Measurements from ENCODE around the gene ARID2. TPM values are rescaled to one million over a fixed set of nuclear protein-coding genes. Genes with fewer than 3 reads are reported as not detected.

ARID2 gene
- polyA plus RNA-seq, 2 of the 4 experiments (the other 2 are of a cell fraction): 8.7 to 37.7 TPM

DNA sequence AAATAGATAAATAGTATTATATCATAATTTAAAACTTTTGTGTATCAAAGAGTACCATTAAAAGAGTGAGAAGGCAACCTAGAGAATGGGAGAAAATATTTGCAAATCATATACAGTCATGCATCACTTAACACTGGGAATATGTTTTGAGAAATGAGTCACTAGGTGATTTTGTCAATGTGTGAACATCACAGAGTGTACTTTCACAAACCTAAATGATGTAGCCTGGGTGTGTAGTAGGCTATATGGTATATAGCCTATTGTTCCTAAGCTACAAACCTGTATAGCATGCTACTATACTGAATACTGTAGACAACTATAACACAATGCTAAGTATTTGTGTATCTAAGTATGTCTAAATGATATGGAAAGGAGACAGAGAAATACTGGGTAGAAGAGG, 48.0 kb upstream of the ARID2 start:
- Histone ChIP-seq H3K27ac (no peak overlapping the region), H3K4me1 (no peaks in the 10 kb centered on the region), H3K4me2 (no peak overlapping the region), H3K9me3 (no peaks in the 10 kb centered on the region), H3K4me3 (no peak overlapping the region)
- CTCF ChIA-PET: no interaction called here
- POLR2A ChIA-PET: no interaction called here
- ATAC-seq (no peak), FAIRE-seq (peak; percentile 7), DNase-seq (ENCODE audit: low read depth in 1 of 2, low spot score in 1 of 2) (no peak)
- TF ChIP-seq EHF (CRISPR knock-in tag; IDR thresholded peaks at IDR 0.05) (no peak), RNF2 (IDR thresholded peaks at IDR 0.05; ENCODE audit: borderline replicate concordance, low read depth) (no peak), ZSCAN20 (CRISPR knock-in tag; IDR thresholded peaks at IDR 0.05) (no peak), TFCP2L1 (CRISPR knock-in tag; IDR thresholded peaks at IDR 0.05) (no peak), FOSB (CRISPR knock-in tag; IDR thresholded peaks at IDR 0.05) (no peak), KDM1A (IDR thresholded peaks at IDR 0.05; ENCODE audit: low read depth) (no peak)

DNA sequence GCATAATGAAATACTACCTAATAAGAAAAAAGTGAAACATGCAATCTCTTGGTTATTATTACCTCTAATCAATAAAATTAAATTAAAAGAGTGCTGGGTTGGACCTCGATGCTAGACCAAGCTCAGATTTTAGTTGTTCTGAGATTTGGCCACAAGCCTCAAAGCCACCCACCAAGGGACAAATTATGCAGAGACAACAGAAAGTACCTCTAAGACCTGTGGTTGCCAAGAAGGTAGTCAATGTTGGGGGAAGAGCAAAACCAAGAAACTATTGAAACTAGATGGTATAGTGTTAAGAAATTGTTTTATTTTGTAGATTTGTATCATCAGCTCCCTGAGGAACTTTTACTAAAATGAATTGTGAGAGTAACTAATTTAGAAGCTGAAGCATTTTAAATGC, 43.8 kb upstream of the ARID2 start:
- DNase-seq (ENCODE audit: low read depth in 1 of 2, low spot score in 1 of 2) (no peak), ATAC-seq (no peak), FAIRE-seq (no peak)
- Histone ChIP-seq H3K9me3 (no peaks in the 10 kb centered on the region), H3K4me2 (no peak overlapping the region), H3K4me1 (no peaks in the 10 kb centered on the region), H3K27ac (no peak overlapping the region), H3K4me3 (no peak overlapping the region)
- CTCF ChIA-PET: interaction anchor here (1.3 to 1.6 kb wide), 2 partner anchors 20 to 142 kb away, joined by 3 to 4 read pairs; no protein-coding TSS in a partner anchor
- POLR2A ChIA-PET: no interaction called here
- TF ChIP-seq NPAS2 (CRISPR knock-in tag; IDR thresholded peaks at IDR 0.05; ENCODE audit: borderline replicate concordance) (no peak), JUNB (IDR thresholded peaks at IDR 0.05) (no peak), HDAC2 (IDR thresholded peaks at IDR 0.05) (no peak), SREBF2 (IDR thresholded peaks at IDR 0.05) (no peak), RAD21 (conservative IDR thresholded peaks at IDR 0.05 in 1 of 2, IDR thresholded peaks at IDR 0.05 in 1 of 2) (no peak)
- TF ChIP-seq, protein P1, sequence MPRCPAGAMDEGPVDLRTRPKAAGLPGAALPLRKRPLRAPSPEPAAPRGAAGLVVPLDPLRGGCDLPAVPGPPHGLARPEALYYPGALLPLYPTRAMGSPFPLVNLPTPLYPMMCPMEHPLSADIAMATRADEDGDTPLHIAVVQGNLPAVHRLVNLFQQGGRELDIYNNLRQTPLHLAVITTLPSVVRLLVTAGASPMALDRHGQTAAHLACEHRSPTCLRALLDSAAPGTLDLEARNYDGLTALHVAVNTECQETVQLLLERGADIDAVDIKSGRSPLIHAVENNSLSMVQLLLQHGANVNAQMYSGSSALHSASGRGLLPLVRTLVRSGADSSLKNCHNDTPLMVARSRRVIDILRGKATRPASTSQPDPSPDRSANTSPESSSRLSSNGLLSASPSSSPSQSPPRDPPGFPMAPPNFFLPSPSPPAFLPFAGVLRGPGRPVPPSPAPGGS (IDR thresholded peaks at IDR 0.05): no peak
- WGBS (ENCODE audit: missing lambda C conversion rate): 3% methylated on average over 1 of the region's 1 CpG

DNA sequence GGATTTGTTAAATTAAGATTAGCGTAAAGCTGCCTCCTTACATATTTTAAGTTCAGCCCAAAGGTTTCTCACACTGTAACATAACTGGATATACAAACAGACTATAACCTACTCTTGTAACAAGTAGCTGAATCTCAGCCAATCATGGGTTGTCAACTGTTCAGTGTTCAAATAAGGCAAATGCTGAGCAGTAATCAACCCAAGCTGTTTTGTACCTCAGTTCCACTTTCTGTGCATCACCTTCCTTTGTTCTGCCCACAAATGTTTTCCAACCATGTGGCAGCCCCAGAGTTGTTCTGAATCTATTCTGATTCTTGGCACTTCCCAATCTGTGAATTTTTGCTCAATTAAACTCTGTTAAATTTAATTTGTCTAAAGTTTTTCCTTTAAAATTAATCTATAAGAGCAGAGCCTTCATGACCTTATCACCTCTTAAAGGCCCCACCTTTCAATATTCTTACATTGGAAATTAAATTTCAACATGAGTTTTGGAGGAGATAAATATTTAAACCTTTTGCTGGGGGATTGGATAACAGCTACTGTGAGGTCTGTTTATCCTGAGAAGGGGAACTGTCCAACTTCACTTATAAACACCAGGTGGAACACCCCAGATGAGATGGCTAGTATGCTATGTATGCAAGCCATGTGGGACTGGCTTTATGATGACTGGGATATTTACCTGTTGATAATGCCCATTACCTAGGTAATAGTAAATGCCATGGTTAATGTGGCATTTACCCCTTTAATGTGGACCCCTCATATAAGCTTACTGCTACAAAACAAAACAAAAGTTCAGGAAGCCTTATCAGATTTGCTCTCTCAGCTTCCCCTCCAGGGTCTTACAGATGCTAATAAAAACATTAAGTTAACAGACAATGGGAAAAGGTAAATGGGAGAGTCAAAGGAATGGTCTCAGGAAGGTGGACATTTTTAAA, 42.2 kb upstream of the ARID2 start:
- no peak for FAIRE-seq
- no peak overlapping the region for H3K27ac ChIP-seq
- POLR2A ChIA-PET: no interaction called here

More for the DNA sequence above, 42.2 kb upstream of the ARID2 start:
- Histone ChIP-seq H3K4me3 (no peak overlapping the region), H3K9me3 (no peaks in the 10 kb centered on the region), H3K4me1 (no peaks in the 10 kb centered on the region), H3K4me2 (no peak overlapping the region)
- ATAC-seq (no peak), DNase-seq (ENCODE audit: low read depth in 1 of 2, low spot score in 1 of 2) (no peak)
- WGBS (ENCODE audit: missing lambda C conversion rate): 89% methylated on average over 1 of the region's 1 CpG
- TF ChIP-seq CEBPB (IDR thresholded peaks at IDR 0.05): no peak
- no peak for TF ChIP-seq RAD21 (conservative IDR thresholded peaks at IDR 0.05 in 1 of 2, IDR thresholded peaks at IDR 0.05 in 1 of 2)
- TF ChIP-seq, protein P2, sequence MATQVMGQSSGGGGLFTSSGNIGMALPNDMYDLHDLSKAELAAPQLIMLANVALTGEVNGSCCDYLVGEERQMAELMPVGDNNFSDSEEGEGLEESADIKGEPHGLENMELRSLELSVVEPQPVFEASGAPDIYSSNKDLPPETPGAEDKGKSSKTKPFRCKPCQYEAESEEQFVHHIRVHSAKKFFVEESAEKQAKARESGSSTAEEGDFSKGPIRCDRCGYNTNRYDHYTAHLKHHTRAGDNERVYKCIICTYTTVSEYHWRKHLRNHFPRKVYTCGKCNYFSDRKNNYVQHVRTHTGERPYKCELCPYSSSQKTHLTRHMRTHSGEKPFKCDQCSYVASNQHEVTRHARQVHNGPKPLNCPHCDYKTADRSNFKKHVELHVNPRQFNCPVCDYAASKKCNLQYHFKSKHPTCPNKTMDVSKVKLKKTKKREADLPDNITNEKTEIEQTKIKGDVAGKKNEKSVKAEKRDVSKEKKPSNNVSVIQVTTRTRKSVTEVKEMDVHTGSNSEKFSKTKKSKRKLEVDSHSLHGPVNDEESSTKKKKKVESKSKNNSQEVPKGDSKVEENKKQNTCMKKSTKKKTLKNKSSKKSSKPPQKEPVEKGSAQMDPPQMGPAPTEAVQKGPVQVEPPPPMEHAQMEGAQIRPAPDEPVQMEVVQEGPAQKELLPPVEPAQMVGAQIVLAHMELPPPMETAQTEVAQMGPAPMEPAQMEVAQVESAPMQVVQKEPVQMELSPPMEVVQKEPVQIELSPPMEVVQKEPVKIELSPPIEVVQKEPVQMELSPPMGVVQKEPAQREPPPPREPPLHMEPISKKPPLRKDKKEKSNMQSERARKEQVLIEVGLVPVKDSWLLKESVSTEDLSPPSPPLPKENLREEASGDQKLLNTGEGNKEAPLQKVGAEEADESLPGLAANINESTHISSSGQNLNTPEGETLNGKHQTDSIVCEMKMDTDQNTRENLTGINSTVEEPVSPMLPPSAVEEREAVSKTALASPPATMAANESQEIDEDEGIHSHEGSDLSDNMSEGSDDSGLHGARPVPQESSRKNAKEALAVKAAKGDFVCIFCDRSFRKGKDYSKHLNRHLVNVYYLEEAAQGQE (IDR thresholded peaks at IDR 0.05): no peak
- CTCF ChIA-PET: interaction anchor here (1.6 kb wide), 1 partner anchor 143 kb away, joined by 4 read pairs; no protein-coding TSS in a partner anchor

Data from A549 (cell line).